KG1 (cell line): ENCODE results near the gene AAK1.
A peak's percentile ranks its signal among the peaks of the same experiment; 100 is the strongest.
"Not testable (repeated sequence)": the region's sequence is repeated elsewhere in the genome, so short reads cannot be mapped to it uniquely, and the experiment has no call there.

Experiments used
- DNase-seq: peaks from one replicate; lab custom pipeline; 2025; lab: John Stamatoyannopoulos, UW

The AAK1 gene

DNA sequence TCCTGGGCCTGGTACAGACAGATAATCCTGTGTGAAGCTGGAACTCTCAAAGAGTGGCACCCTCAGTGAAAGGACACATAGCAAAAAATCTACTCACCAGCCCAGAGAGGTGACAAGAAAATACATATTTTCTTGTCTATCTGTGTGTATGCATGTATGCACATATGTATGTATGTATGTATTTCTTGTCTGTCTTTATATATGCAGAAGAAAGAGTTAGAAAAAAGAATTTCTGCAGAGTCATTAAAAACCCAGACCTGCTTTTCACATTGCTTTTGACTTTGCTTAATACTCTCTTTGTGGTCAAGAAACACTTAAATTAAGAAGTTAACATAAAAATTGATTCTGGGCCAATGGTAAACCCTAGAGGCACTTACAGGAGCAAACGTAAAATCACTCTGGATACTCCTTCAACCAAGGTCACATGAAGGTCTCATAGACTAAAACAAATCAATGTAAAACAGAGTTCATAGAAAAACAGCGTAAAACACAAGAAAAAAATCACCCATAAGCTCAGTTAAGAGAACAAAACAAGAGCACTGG, 16.5 kb upstream of the AAK1 start:
- DNase-seq, result no peak

DNA sequence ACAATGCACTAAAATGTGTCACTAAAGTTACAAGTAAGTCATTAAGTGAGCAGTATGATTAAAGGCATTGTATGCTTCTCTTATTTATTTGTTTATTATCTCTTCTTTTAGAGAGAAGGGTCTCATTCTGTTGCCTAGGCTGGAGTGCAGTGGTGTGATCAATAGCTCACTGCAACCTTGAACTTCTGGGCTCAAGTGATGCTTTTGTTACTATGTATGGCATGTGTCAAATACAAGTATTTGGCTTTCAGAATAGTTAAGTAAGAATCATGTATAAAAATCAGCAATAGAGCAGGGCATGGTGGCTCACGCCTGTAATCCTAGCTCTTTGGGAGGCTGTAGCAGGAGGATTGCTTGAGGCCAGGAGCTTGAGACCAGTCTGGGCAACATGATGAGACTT, 15.8 kb upstream of the AAK1 start:
- no peak for DNase-seq

DNA sequence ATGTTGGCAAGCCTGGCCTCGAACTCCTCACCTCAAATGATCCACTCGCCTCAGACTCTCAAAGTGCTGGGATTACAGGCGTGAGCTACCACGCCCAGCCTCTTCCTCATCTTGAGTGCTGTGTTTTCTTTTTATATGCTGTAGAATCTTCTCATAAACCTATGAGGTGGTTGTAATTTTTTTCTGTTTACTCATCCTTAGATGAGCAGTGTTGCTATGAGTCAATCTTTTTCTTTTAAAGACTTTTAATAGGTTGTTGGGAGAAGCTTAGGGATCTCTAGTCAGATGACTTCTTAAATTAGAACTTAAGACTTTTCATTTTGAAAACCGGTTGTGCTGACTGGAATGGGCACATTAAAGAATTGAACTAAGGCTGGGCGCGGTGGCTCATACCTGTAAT, 8.7 kb upstream of the AAK1 start:
- DNase-seq, result no peak

DNA sequence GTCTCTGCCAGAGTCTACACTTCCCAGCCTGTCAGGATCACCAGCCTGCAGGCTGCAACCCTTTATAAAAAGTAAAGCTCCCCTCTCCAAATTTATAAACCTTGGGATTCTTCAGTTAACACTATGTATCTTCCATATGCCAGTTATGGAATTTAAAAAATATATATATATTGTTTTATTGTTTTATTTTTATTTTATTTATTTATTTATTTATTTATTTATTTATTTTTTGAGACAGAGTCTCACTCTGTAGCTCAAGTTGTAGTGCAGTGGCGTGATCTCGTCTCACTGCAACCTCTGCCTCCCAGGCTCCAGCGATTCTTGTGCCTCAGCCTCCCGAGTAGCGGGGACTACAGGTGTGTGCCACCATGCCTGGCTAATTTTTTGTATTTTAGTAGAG, 3.7 kb upstream of the AAK1 start:
- not testable (repeated sequence) for DNase-seq

DNA sequence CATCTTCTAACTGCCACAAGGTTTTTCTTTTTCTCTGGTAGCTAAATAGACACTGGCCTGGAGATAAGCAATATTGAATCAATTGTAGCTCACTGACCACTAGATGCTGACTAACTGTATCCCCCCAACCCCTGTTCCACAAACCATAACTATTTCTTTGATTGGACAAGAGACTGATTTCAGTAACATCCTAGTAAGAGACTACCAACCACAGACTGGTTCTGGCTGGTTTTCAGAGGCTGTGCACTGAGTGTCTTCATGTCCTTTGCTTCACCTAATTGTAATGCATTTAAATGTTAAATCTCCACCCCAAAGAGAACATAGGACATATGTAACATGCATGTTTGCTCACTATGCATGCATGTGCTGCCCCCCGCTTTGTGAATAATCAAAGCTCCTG, 3.2 kb upstream of the AAK1 start:
- DNase-seq, result no peak

DNA sequence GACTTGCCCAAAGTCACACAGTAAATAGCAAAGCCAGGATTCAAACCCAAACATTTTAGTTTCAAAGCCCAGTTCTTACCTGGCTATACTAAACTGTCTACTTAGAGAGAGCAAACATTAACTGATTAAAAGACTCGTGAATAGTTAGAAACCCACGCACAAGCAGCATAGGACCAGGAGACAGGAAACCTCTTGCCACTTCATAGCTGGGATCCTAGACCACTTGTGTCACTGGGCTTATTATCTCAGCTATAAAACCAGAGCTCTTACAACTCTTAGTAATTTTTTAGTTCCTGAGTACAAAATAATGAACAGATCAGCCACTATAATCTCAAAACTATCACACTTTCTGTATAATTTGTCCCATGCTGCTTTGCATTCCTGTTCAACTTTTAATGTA, 2.4 kb upstream of the AAK1 start:
- DNase-seq, result no peak

DNA sequence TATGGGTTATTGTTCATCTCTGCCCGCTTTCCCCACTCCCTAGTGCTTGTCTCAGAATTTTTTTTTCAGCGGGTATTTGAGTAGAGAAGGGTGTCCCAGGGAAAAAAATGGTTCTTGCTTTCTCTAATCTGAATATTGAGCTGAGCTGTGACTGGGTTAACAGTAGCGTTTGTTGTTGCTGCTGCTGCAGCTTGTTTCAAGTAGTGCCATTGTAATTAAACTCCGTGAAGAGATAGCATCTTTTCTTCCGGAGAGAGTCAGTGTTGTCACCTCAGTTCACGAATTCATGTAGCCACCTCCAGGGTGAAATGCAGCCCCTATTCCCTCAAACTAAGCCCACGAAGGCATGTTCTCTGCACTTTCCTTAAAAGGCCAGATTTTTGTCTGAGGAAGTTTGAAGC, 1.5 kb upstream of the AAK1 start:
- no peak for DNase-seq

DNA sequence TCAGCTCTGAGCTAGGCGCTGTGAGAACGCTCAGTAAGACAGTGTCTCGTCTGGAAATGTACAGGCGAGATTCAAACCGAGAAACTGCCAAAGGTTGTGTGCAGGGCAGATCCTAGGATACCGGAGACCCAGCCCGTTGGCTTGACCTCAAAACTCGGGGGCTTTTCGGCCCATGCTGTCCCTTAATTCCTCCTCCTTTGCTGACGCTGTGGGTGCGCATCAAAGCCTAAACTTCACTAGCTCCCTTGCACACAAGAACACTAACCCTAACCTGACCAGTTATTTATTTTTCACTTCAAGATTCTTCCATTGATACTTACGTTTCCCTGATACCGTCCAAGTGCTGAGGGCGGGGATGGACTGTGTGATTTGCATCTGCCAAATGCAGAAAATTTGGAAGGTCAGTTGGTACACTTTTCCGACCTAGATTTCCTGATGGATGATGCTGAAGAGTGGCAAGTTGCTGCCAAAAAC, 1.0 kb upstream of the AAK1 start:
- no peak for DNase-seq

DNA sequence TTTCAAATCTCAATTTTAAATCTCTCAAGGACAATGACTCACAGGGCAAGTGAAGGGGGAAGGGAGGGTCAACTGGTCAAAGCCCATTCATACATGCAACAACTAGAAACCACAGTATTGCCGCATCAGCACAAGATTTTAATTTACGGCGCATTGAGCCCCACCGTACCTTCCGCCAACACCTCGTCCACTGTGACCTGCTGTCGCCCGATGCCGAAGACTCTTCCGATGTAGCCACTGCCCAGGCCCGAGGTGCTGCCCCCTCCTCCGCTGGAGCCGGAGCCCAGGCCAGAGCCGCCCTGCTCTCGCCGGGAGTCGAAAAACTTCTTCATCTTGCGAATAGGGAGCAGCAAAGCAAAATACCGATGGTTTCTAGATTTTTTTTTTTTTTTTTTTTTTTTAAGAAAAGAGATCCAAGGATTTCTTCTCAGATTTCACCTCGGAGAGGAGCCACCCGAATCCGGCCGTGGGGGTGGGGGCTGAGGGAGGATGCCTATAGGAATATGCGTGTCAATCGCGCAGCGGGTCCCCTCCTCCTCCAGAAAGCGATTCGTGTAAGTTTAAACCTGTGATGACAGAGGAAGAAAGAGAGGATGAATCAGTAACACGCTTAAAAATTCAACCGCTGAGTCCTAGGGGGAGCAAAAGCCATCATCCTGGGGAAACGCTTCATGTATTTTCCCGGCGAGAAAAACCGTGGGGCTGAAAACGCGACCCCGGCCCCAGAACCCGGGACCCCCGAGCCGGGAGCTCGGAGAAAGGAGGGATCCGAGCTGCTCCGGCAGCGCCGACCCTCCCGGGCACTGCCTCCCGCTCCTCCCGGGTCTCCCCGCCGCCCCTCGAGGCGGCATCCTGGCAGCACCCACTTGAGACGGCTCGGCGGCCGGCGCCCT, 584 bp downstream of the AAK1 start:
- peak; percentile 26 for DNase-seq

DNA sequence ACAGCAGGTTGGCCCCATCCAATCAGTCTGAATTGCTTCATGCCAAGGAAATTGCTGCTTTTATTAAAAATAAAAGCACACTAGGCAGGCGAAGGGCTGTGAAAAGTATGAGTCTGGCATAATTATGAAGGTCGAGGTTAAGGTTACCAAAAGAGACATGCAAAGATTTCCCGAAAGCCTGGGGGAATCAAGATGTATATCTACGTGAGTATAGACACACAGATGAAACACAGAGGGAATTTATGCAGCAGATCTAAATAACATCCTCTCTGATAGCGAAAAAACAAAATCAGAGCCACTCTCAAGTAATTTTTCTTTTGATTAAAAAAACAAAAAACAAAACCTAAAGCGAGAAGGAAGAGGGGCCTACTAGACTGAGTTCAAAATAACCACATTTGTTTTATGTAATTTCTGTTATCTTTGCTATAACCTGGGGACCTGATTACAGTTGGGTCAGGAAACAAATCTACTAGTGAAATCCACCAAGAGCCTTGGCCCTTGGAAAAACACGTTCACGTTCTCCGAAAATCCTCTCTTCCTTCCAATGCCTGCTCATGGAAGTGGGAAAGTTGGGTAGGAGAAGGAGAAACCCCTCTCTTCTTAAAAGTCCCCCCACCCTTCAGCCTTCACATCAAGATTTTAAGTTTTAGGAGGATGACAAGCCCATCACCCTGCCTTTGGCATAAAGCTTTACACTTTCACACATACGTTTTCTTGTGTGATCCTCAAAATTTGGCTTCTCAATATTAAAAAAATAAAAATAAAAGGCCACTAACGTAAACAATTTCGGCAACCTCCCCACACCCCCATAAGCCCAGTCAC, 1.4 kb downstream of the AAK1 start:
- DNase-seq, result no peak

DNA sequence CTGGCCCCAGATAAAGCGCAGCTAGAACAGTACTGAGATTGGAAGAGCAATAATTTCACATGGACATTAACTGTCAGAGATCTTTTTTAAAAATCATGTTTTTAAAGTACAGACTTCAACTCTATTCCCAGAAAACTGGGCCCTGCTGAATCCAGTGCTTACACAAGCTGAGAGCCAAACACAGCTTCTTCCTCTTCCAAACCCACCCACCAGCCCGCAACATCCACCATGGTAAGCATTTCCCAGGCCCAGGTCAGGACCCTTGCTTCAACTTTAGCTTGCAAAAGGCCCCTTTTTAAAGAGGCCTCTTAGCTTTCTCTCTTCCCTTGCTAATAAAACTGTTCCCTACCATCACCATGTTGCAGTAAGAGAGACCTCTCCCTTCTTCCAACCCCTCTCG, 2.1 kb downstream of the AAK1 start:
- no peak for DNase-seq

DNA sequence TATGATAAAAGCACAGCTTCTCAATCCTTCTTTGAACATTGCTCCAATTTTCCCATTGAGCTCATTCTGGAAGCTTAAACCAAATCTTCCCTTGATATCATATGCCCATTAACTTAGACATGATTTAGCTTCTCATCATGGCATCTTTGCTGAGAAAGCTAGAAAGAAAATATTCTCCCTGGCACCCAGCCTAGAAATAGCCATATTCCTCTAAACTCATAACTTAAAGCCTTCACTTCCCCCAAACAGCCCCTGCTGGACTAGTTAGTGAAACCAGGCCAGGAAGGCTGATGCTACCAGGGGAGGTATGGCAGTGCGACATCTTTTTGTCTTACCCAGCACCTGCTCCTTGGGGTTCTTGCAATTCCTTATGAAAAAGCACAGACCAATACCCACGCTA, 4.3 kb downstream of the AAK1 start:
- DNase-seq, result no peak

DNA sequence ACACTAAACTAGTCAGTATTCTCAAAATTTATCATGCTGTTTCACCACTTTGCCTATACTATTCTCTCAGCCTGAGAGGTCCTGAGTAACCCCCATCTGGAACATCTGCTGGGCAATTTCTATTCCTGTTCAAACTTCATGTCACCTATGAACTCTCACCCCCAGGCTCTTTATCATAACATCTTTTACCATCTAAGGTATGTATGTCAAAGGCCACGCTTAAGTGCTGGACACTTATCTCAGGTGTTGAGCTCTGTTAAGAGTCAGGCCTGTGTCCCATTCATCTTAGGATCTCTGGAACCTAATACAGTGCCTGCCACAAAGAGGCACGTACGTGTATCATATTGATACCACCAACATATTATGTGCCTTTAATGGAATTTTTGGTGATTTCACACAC, 4.9 kb downstream of the AAK1 start:
- DNase-seq, result no peak

DNA sequence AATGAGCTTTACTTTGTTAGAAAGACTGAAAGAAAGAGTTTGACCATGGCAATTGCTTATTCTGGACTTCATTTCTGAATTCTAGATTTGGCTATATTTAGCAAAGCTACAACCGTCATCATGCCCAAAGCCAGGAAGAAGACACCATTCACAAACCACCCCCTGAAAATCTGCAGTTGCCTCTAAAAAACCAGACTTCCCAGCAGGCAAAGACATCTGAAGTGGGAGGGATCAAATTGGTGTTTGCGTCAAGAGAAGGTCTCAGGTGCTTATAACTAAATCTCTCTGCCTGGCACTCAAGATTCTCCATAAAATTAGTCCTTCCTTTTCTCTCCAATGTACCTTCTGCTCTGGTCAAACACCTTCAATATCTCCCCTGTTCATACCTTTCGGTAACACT, 5.6 kb downstream of the AAK1 start:
- DNase-seq, result no peak

DNA sequence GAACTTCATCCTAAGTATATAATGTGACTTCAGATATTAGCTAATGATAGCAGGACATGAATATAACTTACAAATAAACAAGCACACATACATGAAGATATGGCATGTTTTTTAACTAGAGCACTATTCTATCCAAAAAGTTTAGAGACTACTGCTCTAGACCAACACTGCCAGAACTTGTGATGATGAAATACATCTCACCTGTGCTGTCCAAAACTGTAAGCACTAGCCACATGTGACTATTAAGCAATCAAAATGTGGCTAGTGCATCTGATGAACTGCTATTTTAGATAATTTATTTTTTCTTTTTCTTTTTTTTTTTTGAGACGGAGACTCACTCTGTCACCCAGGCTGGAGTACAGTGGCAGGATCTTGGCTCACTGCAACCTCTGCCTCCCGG, 7.1 kb downstream of the AAK1 start:
- DNase-seq, result no peak

DNA sequence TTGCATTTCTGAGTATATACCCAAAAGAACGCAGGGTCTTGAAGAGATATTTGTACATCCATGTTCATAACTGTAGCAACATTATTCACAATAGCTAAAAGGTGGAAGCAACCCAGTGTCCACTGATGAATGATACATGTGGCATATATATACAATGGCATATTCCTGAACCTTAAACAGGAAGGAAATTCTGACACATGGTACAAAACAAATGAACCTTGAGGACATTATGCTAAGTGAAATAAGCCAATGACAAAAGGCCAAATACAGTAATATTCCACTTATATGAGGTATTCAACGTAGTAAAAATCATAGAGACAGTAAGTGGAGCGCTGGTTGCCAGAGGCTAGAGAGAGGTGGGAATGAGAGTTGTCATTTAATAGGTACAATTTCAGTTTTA, 8.1 kb downstream of the AAK1 start:
- no peak for DNase-seq

DNA sequence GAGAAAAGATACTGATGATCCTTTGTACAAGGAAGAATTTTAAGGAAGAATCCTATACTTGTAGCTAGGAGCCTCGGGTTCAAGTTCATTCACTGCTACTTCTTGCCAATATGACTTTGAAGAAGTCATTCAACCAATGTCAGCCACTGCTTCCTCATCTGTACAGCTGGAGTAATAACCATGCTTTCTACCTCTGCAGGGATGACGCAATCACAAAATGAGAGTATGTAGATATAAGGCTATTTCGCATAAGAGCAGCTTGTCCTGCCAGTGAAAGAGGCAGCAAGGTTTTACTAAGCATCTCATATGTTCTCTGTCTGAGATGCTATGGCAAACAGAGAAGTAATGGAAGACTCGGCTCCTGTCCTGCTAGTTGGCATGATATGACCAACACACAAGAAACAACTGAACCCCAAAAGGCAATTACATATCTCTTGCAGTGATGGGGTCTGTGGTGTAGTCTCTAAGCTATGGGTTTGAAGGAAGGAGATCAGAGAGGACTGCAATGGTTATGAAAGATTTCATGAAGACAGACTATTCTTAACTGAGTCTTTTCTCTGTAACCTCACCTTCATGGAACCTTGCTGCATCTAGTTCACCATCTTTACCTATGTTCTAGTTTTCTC, 9.2 kb downstream of the AAK1 start:
- no peak for DNase-seq

DNA sequence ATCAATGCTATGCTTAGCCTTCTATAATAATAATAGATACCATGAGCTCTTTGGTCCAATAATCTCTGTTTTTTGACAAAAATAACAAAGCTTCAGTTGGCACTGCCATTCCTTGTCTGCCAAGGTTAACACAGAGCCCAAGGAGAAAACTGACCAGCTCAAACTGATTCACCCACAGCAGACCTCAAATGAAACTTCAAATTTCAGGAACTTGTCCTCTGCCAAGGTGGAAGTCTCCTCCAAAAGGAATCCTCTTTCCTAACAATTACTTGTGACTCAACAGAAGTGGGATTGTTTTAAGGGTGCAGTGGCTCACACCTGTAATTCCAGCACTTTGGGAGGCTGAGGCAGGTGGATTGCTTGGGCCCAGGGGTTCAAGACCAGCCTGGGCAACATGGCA, 12.1 kb downstream of the AAK1 start:
- DNase-seq, result no peak

DNA sequence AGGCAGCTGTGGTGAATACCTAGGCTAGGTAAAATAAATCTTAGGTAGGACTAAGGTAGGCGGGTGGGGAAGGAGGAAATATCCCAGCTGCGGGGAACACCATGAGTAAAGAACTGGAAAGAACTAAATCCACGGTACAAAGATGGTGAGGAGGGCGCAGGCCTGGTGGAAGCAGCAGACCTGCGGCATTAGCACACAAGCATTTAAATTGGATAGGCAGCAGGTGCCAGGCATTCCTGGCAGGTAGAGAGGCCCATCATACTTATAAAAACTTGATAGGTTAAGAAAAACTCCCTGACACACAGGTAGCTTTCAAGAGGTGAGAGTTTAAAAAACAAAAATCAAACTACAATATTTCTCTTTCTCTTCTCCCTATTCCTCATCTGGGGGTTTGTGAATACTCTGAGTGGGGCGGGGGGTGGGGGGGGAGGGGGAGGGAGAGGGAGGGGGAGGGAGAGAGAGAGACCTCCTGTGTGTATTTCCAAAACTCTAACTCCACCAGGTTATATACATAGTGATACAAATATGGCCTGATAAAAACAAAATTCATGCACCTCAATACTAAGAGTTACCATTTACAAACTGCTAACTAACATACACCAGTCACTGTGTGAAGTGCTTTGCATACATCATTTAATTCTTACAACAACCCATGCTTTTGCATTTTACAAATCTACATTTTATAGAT, 13.5 kb downstream of the AAK1 start:
- DNase-seq, result no peak

DNA sequence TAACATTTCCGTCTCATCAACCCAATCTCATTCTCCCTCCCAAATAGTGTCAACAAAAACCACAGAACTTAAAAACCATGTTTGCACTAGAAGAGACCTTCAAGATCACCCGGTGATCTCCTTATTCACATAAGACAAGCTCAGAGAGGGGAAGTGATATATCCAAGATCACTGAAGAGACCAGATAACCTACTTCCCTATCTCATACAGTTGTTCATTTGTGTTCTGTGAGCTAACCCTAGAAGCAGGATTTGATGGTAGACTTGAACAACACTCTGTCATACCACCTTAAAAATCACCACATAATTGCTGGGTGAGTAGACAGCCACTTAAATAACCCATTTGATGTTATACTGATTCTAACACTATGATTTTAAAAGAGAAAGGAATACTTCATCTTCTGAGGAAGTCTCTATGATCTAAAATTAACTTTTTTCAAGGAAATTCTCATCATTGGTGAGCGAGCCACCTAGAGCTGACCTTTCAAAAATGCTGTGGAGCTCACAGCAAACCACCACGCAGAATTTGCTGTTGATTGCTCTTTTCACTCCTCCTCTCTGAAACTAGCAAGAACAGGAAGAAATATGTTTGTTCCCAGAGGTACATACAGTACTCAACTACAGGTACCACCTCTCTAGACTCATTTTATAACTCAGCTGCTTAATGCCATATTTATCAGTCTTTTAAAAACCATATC, 15.1 kb downstream of the AAK1 start:
- no peak for DNase-seq

DNA sequence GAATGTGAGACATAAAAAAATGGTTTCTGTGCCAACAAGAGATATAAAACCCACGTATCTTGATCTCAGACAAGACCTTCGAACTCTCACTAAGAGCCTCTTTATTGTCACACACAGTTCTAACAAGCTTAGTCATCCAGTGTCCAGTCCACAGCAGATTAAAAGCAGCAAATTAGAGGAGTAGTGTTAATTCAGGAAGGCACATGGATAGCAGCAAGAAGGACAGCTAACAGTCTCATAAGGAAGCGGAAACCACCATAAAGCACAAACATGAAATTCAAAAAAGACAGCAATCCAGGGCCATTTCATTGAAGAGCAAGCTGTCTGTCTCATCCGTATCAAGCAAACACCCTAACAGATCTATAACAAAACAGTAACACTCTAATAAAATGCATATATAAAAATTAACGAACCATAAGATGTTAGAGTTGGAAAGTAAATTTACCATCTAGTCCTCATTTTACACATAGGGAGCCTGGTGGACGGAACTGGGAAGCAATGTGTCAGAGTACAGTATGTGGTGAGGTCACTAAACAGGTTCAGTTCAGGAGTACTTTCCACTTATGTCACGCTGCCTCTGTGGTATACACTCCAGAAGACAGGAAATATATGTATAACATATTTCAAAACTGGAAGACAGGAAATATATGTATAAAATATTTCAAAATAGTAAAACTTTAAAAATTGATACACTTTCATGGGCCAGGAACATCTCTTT, 18.3 kb downstream of the AAK1 start:
- no peak for DNase-seq
